Calu3 (cell line): Measurements from ENCODE around the gene DOCK3. TPM values are rescaled to one million over a fixed set of nuclear protein-coding genes. Genes with fewer than 3 reads are reported as not detected.

ENCODE experiments used
- BruUV-seq: library from RNA; stranded (reverse); fragments of 400-500 nt; replicated peaks from 2 replicates; lab custom pipeline; 2021; lab: Mats Ljungman, UMichigan
- CTCF ChIA-PET: fragments of 300-600 bp; sonication (Branson Sonifier 250); formaldehyde crosslinking; loops from one replicate; lab custom pipeline; 2022; ENCODE audit warnings: antibody characterized with exemption; lab: Charles Lee
- DNase-seq: peaks from one replicate; pipeline ENCODE4 v3.0.0; 2022
- H3K27ac Mint-ChIP-seq: one replicate; pipeline ENCODE4 v1.8.0; 2022; ENCODE audit warnings: mixed read lengths; ENCODE audit not compliant: unreplicated experiment
- H3K27me3 Mint-ChIP-seq: one replicate; pipeline ENCODE4 v1.8.0; 2022; ENCODE audit warnings: mixed read lengths; ENCODE audit not compliant: unreplicated experiment
- H3K36me3 Mint-ChIP-seq: one replicate; pipeline ENCODE4 v1.8.0; 2022; ENCODE audit warnings: mild to moderate bottlenecking, moderate library complexity, mixed read lengths; ENCODE audit not compliant: insufficient read depth, unreplicated experiment
- H3K4me1 Mint-ChIP-seq: one replicate; pipeline ENCODE4 v1.8.0; 2022; ENCODE audit warnings: mild to moderate bottlenecking, low read depth, mixed read lengths; ENCODE audit not compliant: unreplicated experiment
- H3K4me3 Mint-ChIP-seq: one replicate; pipeline ENCODE4 v1.8.0; 2022; ENCODE audit warnings: mild to moderate bottlenecking, low read depth, moderate library complexity, mixed read lengths; ENCODE audit not compliant: unreplicated experiment
- H3K9me3 Mint-ChIP-seq: one replicate; pipeline ENCODE4 v1.8.0; 2022; ENCODE audit warnings: low read depth, mixed read lengths; ENCODE audit not compliant: unreplicated experiment
- intact Hi-C: fragments of 100-400 bp; cut with micrococcal nuclease; formaldehyde crosslinking; loops from one replicate; pipeline ENCODE4 v1.10.0; 2022; ENCODE audit not compliant: unreplicated experiment
- total RNA-seq: library from RNA; stranded (reverse); gene quantifications from 2 replicates; pipeline ENCODE4 v1.2.3, GENCODE V29; 2022
- TF ChIP-seq, protein P1 (sequence below): fragments of 200-600 bp; IDR thresholded peaks from one replicate; pipeline ENCODE4 v1.8.0; 2022; ENCODE audit warnings: antibody characterized with exemption; ENCODE audit not compliant: unreplicated experiment

DOCK3 gene
- total RNA-seq, 1 experiment from 2014 or later, result 0.19 TPM

DNA sequence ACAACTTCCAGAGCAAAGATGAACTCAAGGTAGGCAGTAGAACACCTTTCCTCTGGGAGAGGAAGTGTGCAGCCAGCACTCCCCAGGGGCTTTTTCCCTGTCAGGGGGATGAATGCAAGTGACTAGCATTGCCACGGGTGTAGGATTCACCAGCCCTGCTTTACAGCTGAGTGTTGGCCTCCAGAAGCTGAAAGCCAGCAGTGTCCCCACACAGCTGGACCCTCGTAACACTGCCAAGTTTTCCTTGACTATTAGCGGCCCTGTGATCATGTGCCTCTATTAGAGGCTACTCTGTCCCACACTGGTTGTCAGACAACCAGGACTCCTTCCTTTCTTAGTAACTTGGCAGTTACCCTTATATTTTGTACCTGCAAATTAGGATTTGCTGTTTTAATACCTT lies 605.4 kb downstream of the DOCK3 start:
- TF ChIP-seq, protein P1, sequence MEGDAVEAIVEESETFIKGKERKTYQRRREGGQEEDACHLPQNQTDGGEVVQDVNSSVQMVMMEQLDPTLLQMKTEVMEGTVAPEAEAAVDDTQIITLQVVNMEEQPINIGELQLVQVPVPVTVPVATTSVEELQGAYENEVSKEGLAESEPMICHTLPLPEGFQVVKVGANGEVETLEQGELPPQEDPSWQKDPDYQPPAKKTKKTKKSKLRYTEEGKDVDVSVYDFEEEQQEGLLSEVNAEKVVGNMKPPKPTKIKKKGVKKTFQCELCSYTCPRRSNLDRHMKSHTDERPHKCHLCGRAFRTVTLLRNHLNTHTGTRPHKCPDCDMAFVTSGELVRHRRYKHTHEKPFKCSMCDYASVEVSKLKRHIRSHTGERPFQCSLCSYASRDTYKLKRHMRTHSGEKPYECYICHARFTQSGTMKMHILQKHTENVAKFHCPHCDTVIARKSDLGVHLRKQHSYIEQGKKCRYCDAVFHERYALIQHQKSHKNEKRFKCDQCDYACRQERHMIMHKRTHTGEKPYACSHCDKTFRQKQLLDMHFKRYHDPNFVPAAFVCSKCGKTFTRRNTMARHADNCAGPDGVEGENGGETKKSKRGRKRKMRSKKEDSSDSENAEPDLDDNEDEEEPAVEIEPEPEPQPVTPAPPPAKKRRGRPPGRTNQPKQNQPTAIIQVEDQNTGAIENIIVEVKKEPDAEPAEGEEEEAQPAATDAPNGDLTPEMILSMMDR, result no peak
- DNase-seq, result no peak
- Mint-ChIP-seq H3K9me3 (no peaks in the 10 kb centered on the region), H3K4me3 (no peak overlapping the region), H3K36me3 (no peaks in the 10 kb centered on the region), H3K27me3 (peaks cover 65% of the 10 kb centered on the region), H3K4me1 (no peaks in the 10 kb centered on the region), H3K27ac (no peak overlapping the region)
- intact Hi-C loops, result no loop called here
- CTCF ChIA-PET, result no interaction called here
- BruUV-seq, result no TSS peak

DNA sequence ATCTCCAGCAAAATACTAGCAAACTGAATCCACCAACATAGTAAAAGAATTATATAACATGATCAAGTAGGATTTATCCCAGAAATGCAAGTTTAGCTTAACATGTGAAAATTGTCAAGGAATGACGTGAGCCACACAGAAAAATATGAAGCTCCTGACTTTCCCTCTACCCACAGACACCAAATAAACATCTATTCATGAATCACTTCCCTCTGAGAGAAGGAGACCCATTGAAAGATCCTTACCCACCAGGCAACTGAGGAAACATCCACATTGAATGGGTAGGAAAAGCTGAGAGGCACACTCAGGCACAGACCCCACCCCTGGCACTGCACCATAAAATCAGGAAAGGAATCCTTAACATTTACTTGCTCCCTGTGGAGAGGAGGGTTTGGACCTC lies 608.2 kb downstream of the DOCK3 start:
- BruUV-seq, result no TSS peak
- no peaks in the 10 kb centered on the region for H3K9me3 Mint-ChIP-seq
- CTCF ChIA-PET, result no interaction called here
- DNase-seq, result no peak
- no peak overlapping the region for H3K4me3 Mint-ChIP-seq
- TF ChIP-seq, protein P1, result no peak
- no peaks in the 10 kb centered on the region for H3K4me1 Mint-ChIP-seq
- H3K27ac Mint-ChIP-seq, result no peak overlapping the region
- peaks cover 40% of the 10 kb centered on the region for H3K27me3 Mint-ChIP-seq
- no peaks in the 10 kb centered on the region for H3K36me3 Mint-ChIP-seq
- intact Hi-C loops, result no loop called here

DNA sequence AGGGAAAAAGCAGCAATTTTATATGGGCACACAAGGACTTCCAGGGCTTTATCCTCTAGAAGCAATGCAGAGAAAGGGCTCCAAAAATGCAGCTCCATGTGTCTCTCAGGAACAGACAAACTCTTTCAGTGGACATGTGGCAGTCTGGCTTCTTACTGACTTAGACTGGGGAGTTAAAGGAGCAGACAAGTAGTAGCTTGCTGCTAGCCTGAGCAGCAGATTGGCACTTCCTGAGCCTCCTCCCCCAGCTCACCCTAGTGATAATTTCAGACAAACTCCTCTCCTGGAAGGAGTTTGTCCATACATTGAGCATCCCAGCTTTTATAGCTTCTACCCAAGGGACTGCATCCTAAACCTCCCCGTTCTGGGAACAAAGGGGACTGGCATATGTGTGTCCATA lies 608.7 kb downstream of the DOCK3 start:
- Mint-ChIP-seq H3K4me3 (no peak overlapping the region), H3K36me3 (no peaks in the 10 kb centered on the region), H3K4me1 (no peaks in the 10 kb centered on the region), H3K27me3 (peaks cover 35% of the 10 kb centered on the region), H3K9me3 (peaks cover under 1% of the 10 kb centered on the region), H3K27ac (no peak overlapping the region)
- intact Hi-C loops, result no loop called here
- no TSS peak for BruUV-seq
- no peak for DNase-seq
- TF ChIP-seq, protein P1, result no peak
- CTCF ChIA-PET, result no interaction called here

DNA sequence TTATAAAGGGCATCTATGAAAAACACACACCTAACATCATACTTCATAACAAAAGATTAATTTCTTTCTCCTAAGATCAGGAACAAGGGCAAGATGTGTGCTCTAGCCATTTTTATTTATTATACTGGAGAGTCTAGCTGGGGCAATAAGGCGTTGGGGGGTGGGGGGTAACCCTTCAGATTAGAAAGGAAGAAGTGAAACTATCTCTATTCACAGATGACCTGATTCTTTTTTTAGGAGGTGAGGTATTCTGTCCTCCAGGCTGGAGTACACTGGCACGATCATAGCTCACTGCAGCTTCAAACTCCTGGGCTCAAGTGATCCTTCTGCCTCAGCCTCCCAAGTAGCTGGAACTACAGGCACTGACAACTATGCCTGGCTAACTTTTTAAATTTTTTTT lies 620.9 kb downstream of the DOCK3 start:
- no peak overlapping the region for H3K27ac Mint-ChIP-seq
- no peak for DNase-seq
- H3K4me1 Mint-ChIP-seq, result no peaks in the 10 kb centered on the region
- H3K36me3 Mint-ChIP-seq, result no peaks in the 10 kb centered on the region
- CTCF ChIA-PET, result interaction anchor here (0.6 kb wide), 1 partner anchor 104 kb away, joined by 4 read pairs; no protein-coding TSS in a partner anchor
- peaks cover 7% of the 10 kb centered on the region for H3K9me3 Mint-ChIP-seq
- no TSS peak for BruUV-seq
- H3K27me3 Mint-ChIP-seq, result peaks cover 13% of the 10 kb centered on the region
- intact Hi-C loops, result no loop called here
- TF ChIP-seq, protein P1, result no peak
- H3K4me3 Mint-ChIP-seq, result no peak overlapping the region
